Fibroblast of the conjunctiva (primary cell): Measurements from ENCODE around the gene XRN1.
"Not testable (repeated sequence)": the region's sequence is repeated elsewhere in the genome, so short reads cannot be mapped to it uniquely, and the experiment has no call there.

ENCODE experiments used
- DNase-seq: peaks from one replicate; pipeline ENCODE4 v3.0.0-alpha.2; 2010; ENCODE audit warnings: low read depth

Gene XRN1

DNA sequence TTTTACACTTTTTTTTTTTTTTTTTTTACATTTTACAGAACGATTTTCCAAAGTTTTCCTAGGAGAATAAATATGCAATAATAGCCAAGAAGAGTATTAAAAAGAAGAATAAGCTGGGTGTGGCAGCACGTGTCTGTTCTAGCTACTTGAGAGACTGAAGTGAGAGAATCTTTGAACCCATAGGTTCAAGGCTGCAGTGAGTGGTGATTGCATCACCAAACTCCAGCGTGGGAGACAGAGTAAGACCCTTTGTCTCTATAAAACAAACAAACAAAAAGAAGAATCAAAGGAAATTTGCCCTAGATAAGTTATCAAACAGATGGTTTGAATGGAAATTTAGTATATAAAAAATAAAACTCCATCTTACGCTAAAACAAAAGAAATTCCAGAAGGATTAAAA is 13.3 kb downstream of the XRN1 start:
- no peak for DNase-seq

GRCh38 chr3:142433110-142433509 is 14.7 kb downstream of the XRN1 start:
- DNase-seq, result no peak

DNA sequence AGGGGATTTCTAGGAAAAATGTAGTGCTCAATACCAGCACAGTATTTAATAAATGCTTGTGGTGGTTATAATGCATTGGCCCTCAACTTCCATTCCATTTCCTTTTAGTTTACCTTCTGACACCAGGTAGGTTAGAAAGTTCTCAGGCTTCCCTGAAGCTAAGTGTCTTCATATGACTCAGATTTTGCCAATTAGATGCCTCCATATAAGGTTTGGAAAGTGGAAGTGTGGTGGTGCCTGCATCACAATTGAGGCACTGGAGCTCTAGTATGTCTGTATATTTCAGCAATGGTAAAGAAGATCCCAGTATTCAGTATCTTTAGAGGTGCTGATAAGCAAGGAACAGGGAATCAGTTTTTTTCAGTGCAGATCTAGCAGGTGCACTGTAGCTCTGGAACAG is 18.3 kb downstream of the XRN1 start:
- no peak for DNase-seq

DNA sequence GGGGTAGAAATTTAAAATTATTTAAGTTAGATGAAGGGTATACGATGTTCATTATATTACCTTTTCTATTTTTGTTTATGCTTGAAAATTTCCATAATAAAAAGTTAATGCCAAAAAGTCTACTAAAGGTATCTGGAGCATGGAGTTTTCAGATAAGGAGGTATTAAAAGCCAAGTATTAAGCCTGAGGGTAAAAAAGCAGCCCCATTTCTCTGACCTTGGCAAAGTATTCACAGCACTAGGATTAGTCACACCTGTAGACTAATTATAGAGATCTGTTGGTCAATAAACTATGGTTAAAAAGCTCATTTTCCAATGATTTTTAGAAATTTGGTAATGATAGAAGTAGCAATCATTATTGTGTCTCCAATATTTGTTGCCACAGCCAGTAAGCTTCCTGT is 23.1 kb downstream of the XRN1 start:
- DNase-seq, result no peak

- no peak for DNase-seq
These were observed 28.8 kb downstream of the XRN1 start for GRCh38 chr3:142418926-142419592.

- no peak for DNase-seq
These were observed 30.5 kb downstream of the XRN1 start for GRCh38 chr3:142417302-142417701.

DNA sequence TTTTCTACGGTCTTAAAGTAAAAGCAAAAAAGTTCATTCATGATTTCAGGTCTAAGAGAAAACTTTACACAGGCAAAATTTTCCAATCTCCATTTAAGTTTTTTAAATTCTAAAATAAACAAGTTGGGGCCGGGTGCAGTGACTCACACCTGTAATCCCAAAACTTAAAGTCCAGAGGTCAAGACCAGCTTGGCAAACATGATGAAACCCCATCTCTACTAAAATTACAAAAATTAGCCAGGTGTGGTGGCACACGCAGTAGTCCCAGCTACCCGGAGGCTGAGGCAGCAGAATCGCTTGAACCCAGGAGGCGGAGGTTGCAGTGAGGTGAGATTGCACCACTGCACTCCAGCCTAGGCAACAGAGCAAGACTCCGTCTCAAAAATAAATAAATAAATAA is 47.3 kb downstream of the XRN1 start:
- not testable (repeated sequence) for DNase-seq

DNA sequence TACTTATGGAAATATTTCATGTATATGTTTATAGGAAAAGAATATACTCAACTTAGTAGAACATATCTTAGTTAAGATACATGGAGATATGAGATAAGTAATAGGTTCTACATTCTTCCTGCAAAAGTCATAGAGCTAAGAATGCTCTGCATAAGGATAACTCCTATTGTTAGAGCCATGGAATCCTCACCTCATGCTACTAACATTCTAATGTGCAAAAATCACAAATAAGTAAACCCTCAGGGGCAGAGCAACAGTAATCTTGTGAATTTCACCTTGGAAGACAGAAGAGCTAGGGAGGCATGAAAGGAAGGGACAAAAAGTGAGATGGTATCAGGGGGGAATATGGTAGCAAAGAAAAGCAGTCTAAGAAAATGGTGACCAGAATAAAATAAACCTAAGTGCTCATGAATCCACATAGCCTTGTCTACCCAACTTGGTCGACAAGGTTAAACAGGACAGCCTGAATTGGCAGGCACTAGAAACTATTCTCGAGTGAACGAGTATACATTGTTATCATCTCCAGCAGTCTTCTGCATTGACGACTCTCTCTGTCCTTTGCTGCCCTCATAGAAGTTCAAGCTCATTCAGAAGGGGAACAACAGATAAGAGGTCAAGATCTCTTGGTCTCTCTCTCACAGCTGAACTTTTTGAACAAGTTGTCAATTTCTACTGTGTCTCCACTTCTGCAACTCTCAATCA is 52.8 kb downstream of the XRN1 start:
- no peak for DNase-seq

DNA sequence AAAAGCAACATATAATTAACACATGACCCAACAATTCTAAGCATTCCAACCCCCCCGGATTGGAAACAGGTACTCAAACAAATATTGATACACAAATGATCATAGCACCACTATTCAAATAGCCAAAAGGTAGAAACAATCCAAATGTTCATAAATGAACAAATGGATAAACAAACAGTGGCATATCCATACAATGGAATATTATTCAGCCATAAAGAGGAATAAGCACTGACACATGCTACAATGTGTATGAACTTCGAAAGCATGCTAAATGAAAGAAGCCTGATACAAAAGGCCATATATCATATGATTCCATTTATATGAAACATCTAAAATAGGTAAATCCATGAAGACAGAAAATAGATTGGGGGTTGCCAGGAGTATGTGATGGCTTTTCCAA is 62.8 kb downstream of the XRN1 start:
- no peak for DNase-seq

GRCh38 chr3:142374687-142375086 is 73.2 kb downstream of the XRN1 start:
- no peak for DNase-seq

DNA sequence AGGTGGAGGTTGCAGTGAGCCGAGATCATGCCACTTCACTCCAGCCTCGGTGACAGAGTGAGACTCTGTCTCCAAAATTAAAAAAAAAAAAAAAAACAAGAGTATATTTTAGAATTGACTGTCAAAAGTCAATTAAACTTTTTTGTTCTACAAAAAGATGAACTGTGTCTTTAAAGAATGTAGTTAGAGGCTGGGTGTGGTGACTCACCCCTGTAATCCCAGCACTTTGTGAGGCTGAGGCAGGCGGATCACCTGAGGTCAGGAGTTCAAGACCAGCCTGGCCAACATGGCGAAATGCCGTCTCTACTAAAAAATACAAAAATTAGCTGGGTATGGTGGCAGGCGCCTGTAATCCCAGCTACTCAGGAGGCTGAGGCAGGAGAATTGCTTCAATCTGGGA is 78.3 kb downstream of the XRN1 start:
- DNase-seq, result not testable (repeated sequence)

- DNase-seq, result no peak
These were observed 81.4 kb downstream of the XRN1 start for GRCh38 chr3:142366434-142366833.

GRCh38 chr3:142363936-142364467 is 83.8 kb downstream of the XRN1 start:
- no peak for DNase-seq

DNA sequence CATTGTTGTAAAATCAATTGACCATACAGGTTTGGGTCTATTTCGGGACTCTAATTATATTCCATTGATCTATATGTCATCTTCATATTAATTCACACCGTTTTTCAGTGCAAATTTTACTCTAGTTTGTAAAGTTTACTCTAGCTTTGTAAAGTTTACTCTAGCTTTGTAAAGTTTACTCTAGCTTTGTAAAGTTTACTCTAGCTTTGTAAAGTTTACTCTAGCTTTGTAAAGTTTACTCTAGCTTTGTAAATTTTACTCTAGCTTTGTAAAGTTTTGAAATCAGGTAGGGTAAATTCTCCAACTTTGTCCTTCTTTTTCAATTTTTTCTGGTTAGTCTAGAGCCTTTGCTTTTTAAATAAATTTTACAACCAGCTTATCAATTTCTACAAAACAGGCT is 84.4 kb downstream of the XRN1 start:
- DNase-seq, result not testable (repeated sequence)

GRCh38 chr3:142359367-142359766 is 88.5 kb downstream of the XRN1 start:
- DNase-seq, result no peak

- no peak for DNase-seq
These were observed 91.0 kb downstream of the XRN1 start for GRCh38 chr3:142356818-142357217.

- no peak for DNase-seq
These were observed 92.1 kb downstream of the XRN1 start for GRCh38 chr3:142355692-142356091.

DNA sequence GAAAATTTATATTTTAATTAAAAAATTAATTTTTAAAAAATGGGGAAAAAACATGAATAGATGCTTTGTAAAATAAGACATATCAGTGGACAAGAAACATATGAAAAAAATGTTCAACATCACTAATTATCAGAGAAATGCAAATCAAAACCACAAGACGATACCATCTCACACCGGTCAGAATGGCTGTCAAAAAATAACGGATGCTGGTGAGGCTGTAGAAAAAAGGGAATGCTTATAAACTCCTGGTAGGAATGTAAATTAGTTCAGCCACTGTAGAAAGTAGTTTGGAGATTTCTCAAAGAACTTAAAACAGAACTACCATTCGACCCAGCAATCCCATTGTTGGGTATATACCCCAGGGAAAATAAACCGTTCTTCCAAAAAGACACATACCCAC is 93.8 kb downstream of the XRN1 start:
- no peak for DNase-seq

DNA sequence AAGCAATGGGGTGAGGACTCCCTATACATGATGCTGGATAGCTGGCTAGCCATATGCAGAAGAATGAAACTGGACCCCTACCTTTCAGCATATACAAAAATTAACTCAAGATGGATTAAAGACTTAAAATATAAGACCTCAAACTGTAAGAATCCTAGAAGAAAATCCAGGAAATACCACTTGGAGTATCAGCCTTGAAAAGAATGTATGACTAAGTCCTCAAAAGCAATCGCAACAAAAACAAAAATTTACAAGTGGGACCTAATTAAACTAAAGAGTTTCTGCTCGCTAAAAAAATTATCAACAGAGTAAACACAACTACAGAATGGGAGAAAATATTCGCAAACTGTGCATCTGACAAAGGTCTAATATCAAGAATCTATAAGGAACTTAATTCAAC is 94.3 kb downstream of the XRN1 start:
- DNase-seq, result no peak

GRCh38 chr3:142352698-142353097 is 95.1 kb downstream of the XRN1 start:
- DNase-seq, result not testable (repeated sequence)

DNA sequence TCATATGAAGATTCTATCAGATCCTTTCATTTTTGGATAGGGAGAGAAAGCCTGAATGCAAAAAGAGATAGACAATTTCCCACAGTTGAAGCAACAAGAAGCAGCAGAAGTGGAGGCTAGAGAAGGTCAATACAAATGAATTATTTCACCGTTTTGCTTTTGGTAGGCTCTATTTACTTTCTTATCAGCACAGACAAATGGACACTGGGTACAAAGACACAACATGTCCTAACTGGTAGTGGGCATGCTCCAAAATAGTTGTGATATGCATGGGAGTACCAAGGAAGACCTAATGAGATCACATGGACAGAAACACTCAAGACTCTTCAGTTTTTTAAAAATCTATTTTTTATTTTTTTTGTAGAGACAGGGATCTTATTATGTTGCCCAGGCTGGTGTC is 99.4 kb downstream of the XRN1 start:
- no peak for DNase-seq

DNA sequence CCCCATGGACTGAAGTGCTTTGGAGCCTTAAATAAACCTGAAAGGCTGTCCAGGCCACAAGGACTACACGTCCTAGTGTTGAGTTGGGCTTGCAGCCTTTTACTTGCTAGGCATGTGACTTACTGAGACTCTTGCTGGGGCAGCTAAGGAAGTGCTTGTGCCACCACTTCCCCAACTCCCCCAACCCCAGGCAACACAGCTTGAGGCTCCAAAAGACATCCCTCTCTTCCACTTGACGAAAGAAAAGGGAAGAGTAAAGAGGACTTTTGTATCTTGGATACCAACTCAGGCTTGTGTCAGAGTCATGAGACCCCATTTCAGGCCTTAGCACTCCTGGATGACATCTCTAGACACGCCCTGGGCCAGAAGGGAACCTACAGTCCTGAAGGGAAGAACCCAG is 109.8 kb downstream of the XRN1 start:
- DNase-seq, result no peak

GRCh38 chr3:142332390-142332789 is 115.4 kb downstream of the XRN1 start:
- DNase-seq, result no peak
